ENCODE measurements around the gene SETD1A. TPM values are rescaled to one million over a fixed set of nuclear protein-coding genes. Genes with fewer than 3 reads are reported as not detected.
A peak's percentile ranks its signal among the peaks of the same experiment; 100 is the strongest.

The SETD1A gene
- total and polyA plus RNA-seq, 9 of the 15 experiments (the other 6 are each of a cell fraction or from before 2014, with no cell fraction given) = 0.08 to 36.0 (median 4.2) TPM

- TF ChIP-seq AFF4 (CRISPR knock-in tag; IDR thresholded peaks at IDR 0.05) (no peak; the same call in 1 of the 2 replicates), PCBP2 (IDR thresholded peaks at IDR 0.05; ENCODE audit: low read depth, low read length, poor library complexity, severe bottlenecking) (no peak), TBP (optimal IDR thresholded peaks at IDR 0.05; ENCODE audit: low read depth, low read length) (peak; percentile 94), FOXA3 (CRISPR knock-in tag; conservative IDR thresholded peaks at IDR 0.05 in 1 of 2, IDR thresholded peaks at IDR 0.05 in 1 of 2) (0 out of 4 replicates have a peak, but pooled peaks of 1 of the 2 experiments have one; percentile 16), CAMTA2 (CRISPR knock-in tag; conservative IDR thresholded peaks at IDR 0.05) (no peak), RBFOX2 (IDR thresholded peaks at IDR 0.05; ENCODE audit: low read depth, low read length) (peak; percentile 87), NR2C2 (CRISPR knock-in tag; IDR thresholded peaks at IDR 0.05) (no peak), NR2C2 (tag; IDR thresholded peaks at IDR 0.05) (peak; percentile 95), NBN (IDR thresholded peaks at IDR 0.05; ENCODE audit: low read depth) (0 out of 2 replicates have a peak, but pooled peaks have one; percentile 16), TCF7L2 (IDR thresholded peaks at IDR 0.05; ENCODE audit: low read depth, low read length) (no peak; the same call in 1 of the 2 replicates), SRSF9 (IDR thresholded peaks at IDR 0.05; ENCODE audit: borderline replicate concordance, low read depth, low read length) (no peak), SRSF1 (IDR thresholded peaks at IDR 0.05; ENCODE audit: low read depth, low read length) (no peak), RFX5 (IDR thresholded peaks at IDR 0.05; ENCODE audit: low read depth, low read length) (no peak), ZNF347 (CRISPR knock-in tag; IDR thresholded peaks at IDR 0.05; ENCODE audit: low read depth) (no peak), ZNF253 (CRISPR knock-in tag; conservative IDR thresholded peaks at IDR 0.05) (no peak), ZNF124 (CRISPR knock-in tag; IDR thresholded peaks at IDR 0.05) (no peak), TAF1 (IDR thresholded peaks at IDR 0.05; ENCODE audit: control insufficient read depth, extremely low read depth, insufficient read depth, low read length, severe bottlenecking) (peak; percentile 65)
- TF ChIP-seq, protein P1, sequence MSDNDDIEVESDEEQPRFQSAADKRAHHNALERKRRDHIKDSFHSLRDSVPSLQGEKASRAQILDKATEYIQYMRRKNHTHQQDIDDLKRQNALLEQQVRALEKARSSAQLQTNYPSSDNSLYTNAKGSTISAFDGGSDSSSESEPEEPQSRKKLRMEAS (CRISPR knock-in tag; IDR thresholded peaks at IDR 0.05) = peak; percentile 75
- TF ChIP-seq, protein P2, sequence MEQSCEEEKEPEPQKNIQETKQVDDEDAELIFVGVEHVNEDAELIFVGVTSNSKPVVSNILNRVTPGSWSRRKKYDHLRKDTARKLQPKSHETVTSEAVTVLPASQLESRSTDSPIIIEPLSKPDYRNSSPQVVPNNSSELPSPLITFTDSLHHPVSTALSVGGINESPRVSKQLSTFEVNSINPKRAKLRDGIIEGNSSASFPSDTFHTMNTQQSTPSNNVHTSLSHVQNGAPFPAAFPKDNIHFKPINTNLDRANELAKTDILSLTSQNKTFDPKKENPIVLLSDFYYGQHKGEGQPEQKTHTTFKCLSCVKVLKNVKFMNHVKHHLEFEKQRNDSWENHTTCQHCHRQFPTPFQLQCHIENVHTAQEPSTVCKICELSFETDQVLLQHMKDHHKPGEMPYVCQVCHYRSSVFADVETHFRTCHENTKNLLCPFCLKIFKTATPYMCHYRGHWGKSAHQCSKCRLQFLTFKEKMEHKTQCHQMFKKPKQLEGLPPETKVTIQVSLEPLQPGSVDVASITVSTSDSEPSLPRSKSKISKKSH (CRISPR knock-in tag; IDR thresholded peaks at IDR 0.05) = no peak
- TF ChIP-seq, protein P3, sequence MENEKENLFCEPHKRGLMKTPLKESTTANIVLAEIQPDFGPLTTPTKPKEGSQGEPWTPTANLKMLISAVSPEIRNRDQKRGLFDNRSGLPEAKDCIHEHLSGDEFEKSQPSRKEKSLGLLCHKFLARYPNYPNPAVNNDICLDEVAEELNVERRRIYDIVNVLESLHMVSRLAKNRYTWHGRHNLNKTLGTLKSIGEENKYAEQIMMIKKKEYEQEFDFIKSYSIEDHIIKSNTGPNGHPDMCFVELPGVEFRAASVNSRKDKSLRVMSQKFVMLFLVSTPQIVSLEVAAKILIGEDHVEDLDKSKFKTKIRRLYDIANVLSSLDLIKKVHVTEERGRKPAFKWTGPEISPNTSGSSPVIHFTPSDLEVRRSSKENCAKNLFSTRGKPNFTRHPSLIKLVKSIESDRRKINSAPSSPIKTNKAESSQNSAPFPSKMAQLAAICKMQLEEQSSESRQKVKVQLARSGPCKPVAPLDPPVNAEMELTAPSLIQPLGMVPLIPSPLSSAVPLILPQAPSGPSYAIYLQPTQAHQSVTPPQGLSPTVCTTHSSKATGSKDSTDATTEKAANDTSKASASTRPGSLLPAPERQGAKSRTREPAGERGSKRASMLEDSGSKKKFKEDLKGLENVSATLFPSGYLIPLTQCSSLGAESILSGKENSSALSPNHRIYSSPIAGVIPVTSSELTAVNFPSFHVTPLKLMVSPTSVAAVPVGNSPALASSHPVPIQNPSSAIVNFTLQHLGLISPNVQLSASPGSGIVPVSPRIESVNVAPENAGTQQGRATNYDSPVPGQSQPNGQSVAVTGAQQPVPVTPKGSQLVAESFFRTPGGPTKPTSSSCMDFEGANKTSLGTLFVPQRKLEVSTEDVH (IDR thresholded peaks at IDR 0.05; ENCODE audit: low read depth, partially characterized antibody) = no peak
Measured at GRCh38 chr16:30922960-30923535, 34.5 kb upstream of the SETD1A start (continued).
